Measurements from ENCODE around the gene FBXL2. TPM values are rescaled to one million over a fixed set of nuclear protein-coding genes. Genes with fewer than 3 reads are reported as not detected.
A peak's percentile ranks its signal among the peaks of the same experiment; 100 is the strongest.

Gene FBXL2
- polyA plus RNA-seq, 2 of the 4 experiments (the other 2 are of a cell fraction) = 6.9 to 15.7 TPM

- TF ChIP-seq MAX (IDR thresholded peaks at IDR 0.05) = peak; percentile 45; the same call in 1 of the 2 replicates
- TF ChIP-seq CHD2 (IDR thresholded peaks at IDR 0.05; ENCODE audit: low read length, partially characterized antibody) = no peak
- no peak for TF ChIP-seq JUN (IDR thresholded peaks at IDR 0.05)
- TF ChIP-seq GATA3 (IDR thresholded peaks at IDR 0.05; ENCODE audit: borderline replicate concordance) = peak; percentile 65; the same call in 1 of the 2 replicates
- TF ChIP-seq CEBPB (IDR thresholded peaks at IDR 0.05) = peak in 1 of 2 experiments; percentile 53; a peak in 1 of 4 replicates
- no peak for TF ChIP-seq HOXB13 (CRISPR knock-in tag; IDR thresholded peaks at IDR 0.05; ENCODE audit: low read depth)
- TF ChIP-seq FOSL2 (IDR thresholded peaks at IDR 0.05) = no peak
- peak; percentile 30; the same call in 1 of the 2 replicates for TF ChIP-seq FOSL2 (CRISPR knock-in tag; IDR thresholded peaks at IDR 0.05)
- ATAC-seq (peak in 1 of 2 experiments; percentile 78; a peak in 3 of 6 replicates), DNase-seq (ENCODE audit: low read depth in 1 of 2, low spot score in 1 of 2) (peak in 1 of 2 experiments; percentile 46), FAIRE-seq (no peak)
- CTCF ChIA-PET = no interaction called here
- H3K4me2 ChIP-seq = peak overlapping the region; percentile 43
- peak overlapping the region in 1 of 2 experiments; percentile 32; a peak in 2 of 6 replicates for H3K27ac ChIP-seq
- peaks cover 7% of the 10 kb centered on the region; the same call in 2 of the 3 replicates for H3K9me3 ChIP-seq
- POLR2A ChIA-PET = no interaction called here
- no peak overlapping the region for H3K4me3 ChIP-seq
- H3K4me1 ChIP-seq = peaks cover 60% of the 10 kb centered on the region
Measured at GRCh38 chr3:33313331-33313730, 36.1 kb downstream of the FBXL2 start.

DNA sequence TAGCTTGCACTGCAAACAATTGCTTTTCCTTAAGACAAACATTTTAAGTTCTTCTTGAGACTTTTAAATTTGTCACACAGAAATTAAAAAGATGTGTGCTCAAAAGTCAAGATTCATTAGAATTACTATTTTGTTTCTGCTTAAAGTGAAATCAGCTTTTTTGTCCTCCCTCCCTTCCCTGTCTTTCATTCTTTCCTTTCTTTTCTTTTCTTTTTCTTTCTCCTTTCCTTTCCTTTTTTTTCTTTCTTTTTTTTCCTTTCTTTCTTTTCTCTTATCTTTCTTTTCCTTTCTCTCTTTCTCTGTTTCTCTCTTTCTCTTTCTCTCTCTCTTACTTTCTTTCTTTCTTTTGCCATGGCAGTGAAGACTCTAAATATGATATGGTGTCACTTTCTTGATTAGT, 37.8 kb downstream of the FBXL2 start:
- Histone ChIP-seq H3K4me3 (no peak overlapping the region), H3K9me3 (peaks cover 7% of the 10 kb centered on the region; the same call in 2 of the 3 replicates), H3K27ac (no peak overlapping the region; a peak in 1 of 6 replicates), H3K4me2 (peak overlapping the region; percentile 50; the same call in 2 of the 3 replicates), H3K4me1 (peaks cover 75% of the 10 kb centered on the region)
- no peak for DNase-seq (ENCODE audit: low read depth in 1 of 2, low spot score in 1 of 2)
- CTCF ChIA-PET = interaction anchor here (0.8 kb wide), 1 partner anchor 183 kb away, joined by 3 read pairs; no protein-coding TSS in a partner anchor
- POLR2A ChIA-PET = no interaction called here
- no peak for ATAC-seq
- no peak for FAIRE-seq
- TF ChIP-seq CTCF (IDR thresholded peaks at IDR 0.05) = no peak
- TF ChIP-seq POLR2A (IDR thresholded peaks at IDR 0.05; ENCODE audit: low read length) = no peak
- TF ChIP-seq CHD2 (IDR thresholded peaks at IDR 0.05; ENCODE audit: low read length, partially characterized antibody) = no peak
- no peak for TF ChIP-seq ZC3H11A (IDR thresholded peaks at IDR 0.05)
- TF ChIP-seq POLR2AphosphoS2 (conservative IDR thresholded peaks at IDR 0.05; ENCODE audit: low read length) = no peak
- TF ChIP-seq, protein P1, sequence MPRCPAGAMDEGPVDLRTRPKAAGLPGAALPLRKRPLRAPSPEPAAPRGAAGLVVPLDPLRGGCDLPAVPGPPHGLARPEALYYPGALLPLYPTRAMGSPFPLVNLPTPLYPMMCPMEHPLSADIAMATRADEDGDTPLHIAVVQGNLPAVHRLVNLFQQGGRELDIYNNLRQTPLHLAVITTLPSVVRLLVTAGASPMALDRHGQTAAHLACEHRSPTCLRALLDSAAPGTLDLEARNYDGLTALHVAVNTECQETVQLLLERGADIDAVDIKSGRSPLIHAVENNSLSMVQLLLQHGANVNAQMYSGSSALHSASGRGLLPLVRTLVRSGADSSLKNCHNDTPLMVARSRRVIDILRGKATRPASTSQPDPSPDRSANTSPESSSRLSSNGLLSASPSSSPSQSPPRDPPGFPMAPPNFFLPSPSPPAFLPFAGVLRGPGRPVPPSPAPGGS (IDR thresholded peaks at IDR 0.05) = no peak
- no peak for TF ChIP-seq GATA3 (IDR thresholded peaks at IDR 0.05; ENCODE audit: borderline replicate concordance)
- TF ChIP-seq EHF (CRISPR knock-in tag; IDR thresholded peaks at IDR 0.05) = no peak
- TF ChIP-seq KDM1A (IDR thresholded peaks at IDR 0.05; ENCODE audit: low read depth) = no peak
- no peak for TF ChIP-seq KDM5A (IDR thresholded peaks at IDR 0.05)
- TF ChIP-seq MYC (IDR thresholded peaks at IDR 0.05; ENCODE audit: borderline replicate concordance, low read length) = no peak
- TF ChIP-seq HES2 (IDR thresholded peaks at IDR 0.05) = no peak
- no peak for TF ChIP-seq RCOR1 (IDR thresholded peaks at IDR 0.05; ENCODE audit: low read depth, low read length)
- no peak for TF ChIP-seq HEYL (CRISPR knock-in tag; IDR thresholded peaks at IDR 0.05)
- TF ChIP-seq ZFP36 (IDR thresholded peaks at IDR 0.05; ENCODE audit: borderline replicate concordance, partially characterized antibody) = no peak
- TF ChIP-seq, protein P2, sequence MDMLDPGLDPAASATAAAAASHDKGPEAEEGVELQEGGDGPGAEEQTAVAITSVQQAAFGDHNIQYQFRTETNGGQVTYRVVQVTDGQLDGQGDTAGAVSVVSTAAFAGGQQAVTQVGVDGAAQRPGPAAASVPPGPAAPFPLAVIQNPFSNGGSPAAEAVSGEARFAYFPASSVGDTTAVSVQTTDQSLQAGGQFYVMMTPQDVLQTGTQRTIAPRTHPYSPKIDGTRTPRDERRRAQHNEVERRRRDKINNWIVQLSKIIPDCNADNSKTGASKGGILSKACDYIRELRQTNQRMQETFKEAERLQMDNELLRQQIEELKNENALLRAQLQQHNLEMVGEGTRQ (IDR thresholded peaks at IDR 0.05) = no peak
- no peak for TF ChIP-seq PHF8 (IDR thresholded peaks at IDR 0.05; ENCODE audit: borderline replicate concordance, low read depth)
- TF ChIP-seq, protein P3, sequence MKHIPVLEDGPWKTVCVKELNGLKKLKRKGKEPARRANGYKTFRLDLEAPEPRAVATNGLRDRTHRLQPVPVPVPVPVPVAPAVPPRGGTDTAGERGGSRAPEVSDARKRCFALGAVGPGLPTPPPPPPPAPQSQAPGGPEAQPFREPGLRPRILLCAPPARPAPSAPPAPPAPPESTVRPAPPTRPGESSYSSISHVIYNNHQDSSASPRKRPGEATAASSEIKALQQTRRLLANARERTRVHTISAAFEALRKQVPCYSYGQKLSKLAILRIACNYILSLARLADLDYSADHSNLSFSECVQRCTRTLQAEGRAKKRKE (CRISPR knock-in tag; IDR thresholded peaks at IDR 0.05; ENCODE audit: low read depth) = no peak
- TF ChIP-seq HOXA7 (CRISPR knock-in tag; IDR thresholded peaks at IDR 0.05) = no peak
- TF ChIP-seq RAD21 (conservative IDR thresholded peaks at IDR 0.05 in 1 of 2, IDR thresholded peaks at IDR 0.05 in 1 of 2) = no peak
